ENCODE results near the gene ALKAL2. TPM values are rescaled to one million over a fixed set of nuclear protein-coding genes. Genes with fewer than 3 reads are reported as not detected.

Gene ALKAL2
- total and polyA plus RNA-seq, 2 donors (not counting 1 experiment from before 2014, with no cell fraction given) = 0.17 to 0.58 TPM

DNA sequence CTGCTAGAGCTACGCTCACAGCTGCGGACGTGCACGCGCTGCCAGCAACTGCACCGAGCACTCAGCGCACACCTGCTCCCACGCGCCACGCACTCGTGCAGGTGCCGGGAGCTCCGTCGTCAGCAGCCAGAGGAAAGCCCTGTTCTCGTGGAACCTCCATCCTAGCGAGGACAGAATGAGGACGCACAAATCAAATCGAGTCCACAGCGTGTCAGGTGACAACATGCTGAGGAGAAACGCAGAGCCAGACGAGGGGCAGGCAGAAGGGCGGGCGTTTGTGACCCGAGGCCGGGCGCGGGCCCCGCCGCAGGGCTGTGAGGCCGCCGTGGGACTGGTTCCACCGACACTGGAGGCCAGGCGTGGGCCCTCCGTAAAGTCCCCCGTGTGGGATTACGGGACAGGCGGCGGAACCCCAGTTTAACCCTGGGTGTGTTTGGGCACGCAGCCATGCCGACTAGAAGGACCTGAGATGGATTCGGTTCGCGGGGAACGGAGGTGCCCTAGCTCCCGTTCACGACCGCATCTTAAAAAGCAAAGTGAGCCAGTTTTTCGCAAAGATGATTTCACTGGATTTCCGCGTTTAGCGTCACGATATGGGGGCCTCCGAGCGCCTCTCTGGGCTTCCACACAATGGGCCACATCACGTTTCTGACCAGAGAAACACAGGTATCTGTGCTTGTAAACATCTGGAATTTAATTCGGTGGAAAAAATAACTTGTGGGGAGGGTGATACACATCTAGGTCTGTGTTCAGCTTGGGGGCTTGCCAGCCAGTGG, 26.9 kb upstream of the ALKAL2 start:
- Histone ChIP-seq H3K9ac (ENCODE audit: insufficient read depth, low read length) (no peak overlapping the region), H2AFZ (ENCODE audit: low read length) (no peak overlapping the region), H4K20me1 (ENCODE audit: control insufficient read depth, extremely low read depth, insufficient read depth, low read length) (no peaks in the 10 kb centered on the region), H3K9me3 (ENCODE audit: control insufficient read depth, insufficient read depth, low read depth, low read length) (no peaks in the 10 kb centered on the region), H3K36me3 (ENCODE audit: control insufficient read depth, insufficient read depth, low read length) (no peaks in the 10 kb centered on the region), H3K27me3 (ENCODE audit: control insufficient read depth, insufficient read depth, low read length) (no peaks in the 10 kb centered on the region), H3K4me1 (ENCODE audit: control insufficient read depth, extremely low read depth, insufficient read depth, low read length) (no peaks in the 10 kb centered on the region), H3K27ac (ENCODE audit: insufficient read depth, low read length) (no peak overlapping the region), H3K79me2 (ENCODE audit: control insufficient read depth, insufficient read depth, low read length) (no peaks in the 10 kb centered on the region), H3K4me3 (replicated peaks in 1 of 4; ENCODE audit: control extremely low read depth in 1 of 4, insufficient read depth in 1 of 4, low read depth in 3 of 4, low read length in 4 of 4) (no peak overlapping the region), H3K4me2 (ENCODE audit: extremely low read depth, insufficient read depth, low read length) (no peak overlapping the region)
- no peak for DNase-seq (ENCODE audit: low read depth in 2 of 2)
- TF ChIP-seq CTCF (conservative IDR thresholded peaks at IDR 0.05 in 1 of 2, IDR thresholded peaks at IDR 0.05 in 1 of 2; ENCODE audit: low read depth in 1 of 2, low read length in 2 of 2) (no peak), EZH2 (IDR thresholded peaks at IDR 0.05; ENCODE audit: low read length, missing control alignments) (no peak)

DNA sequence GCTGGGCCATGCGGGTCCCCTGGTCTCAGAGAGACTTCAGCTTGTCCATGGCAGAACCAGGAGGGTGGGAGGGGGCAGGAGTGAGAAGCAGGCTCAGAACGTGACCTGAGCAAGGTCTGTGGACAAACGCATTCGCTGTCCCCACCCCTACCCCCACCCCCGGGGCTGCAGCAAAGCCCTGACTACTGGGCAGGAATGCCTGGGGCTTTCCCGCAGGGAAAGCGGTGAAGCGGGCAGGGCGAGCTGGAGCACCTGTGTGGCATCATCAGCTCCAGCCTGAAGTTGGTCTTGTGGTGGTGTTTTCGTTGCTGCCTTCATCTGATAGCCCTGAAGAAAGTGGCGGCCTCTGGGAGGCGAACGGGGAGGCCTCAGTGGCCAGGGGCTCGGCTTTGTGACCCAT, 26.1 kb upstream of the ALKAL2 start:
- H3K36me3 ChIP-seq (ENCODE audit: control insufficient read depth, insufficient read depth, low read length) = no peaks in the 10 kb centered on the region
- no peak overlapping the region for H3K4me3 ChIP-seq (replicated peaks in 1 of 4; ENCODE audit: control extremely low read depth in 1 of 4, insufficient read depth in 1 of 4, low read depth in 3 of 4, low read length in 4 of 4)
- no peaks in the 10 kb centered on the region for H4K20me1 ChIP-seq (ENCODE audit: control insufficient read depth, extremely low read depth, insufficient read depth, low read length)
- no peak for DNase-seq (ENCODE audit: low read depth in 2 of 2)
- H3K9me3 ChIP-seq (ENCODE audit: control insufficient read depth, insufficient read depth, low read depth, low read length) = no peaks in the 10 kb centered on the region
- H3K4me2 ChIP-seq (ENCODE audit: extremely low read depth, insufficient read depth, low read length) = no peak overlapping the region
- TF ChIP-seq CTCF (conservative IDR thresholded peaks at IDR 0.05 in 1 of 2, IDR thresholded peaks at IDR 0.05 in 1 of 2; ENCODE audit: low read depth in 1 of 2, low read length in 2 of 2) (no peak), EZH2 (IDR thresholded peaks at IDR 0.05; ENCODE audit: low read length, missing control alignments) (no peak)
- H3K4me1 ChIP-seq (ENCODE audit: control insufficient read depth, extremely low read depth, insufficient read depth, low read length) = no peaks in the 10 kb centered on the region
- no peak overlapping the region for H2AFZ ChIP-seq (ENCODE audit: low read length)
- no peaks in the 10 kb centered on the region for H3K27me3 ChIP-seq (ENCODE audit: control insufficient read depth, insufficient read depth, low read length)
- no peaks in the 10 kb centered on the region for H3K79me2 ChIP-seq (ENCODE audit: control insufficient read depth, insufficient read depth, low read length)
- no peak overlapping the region for H3K9ac ChIP-seq (ENCODE audit: insufficient read depth, low read length)
- no peak overlapping the region for H3K27ac ChIP-seq (ENCODE audit: insufficient read depth, low read length)

DNA sequence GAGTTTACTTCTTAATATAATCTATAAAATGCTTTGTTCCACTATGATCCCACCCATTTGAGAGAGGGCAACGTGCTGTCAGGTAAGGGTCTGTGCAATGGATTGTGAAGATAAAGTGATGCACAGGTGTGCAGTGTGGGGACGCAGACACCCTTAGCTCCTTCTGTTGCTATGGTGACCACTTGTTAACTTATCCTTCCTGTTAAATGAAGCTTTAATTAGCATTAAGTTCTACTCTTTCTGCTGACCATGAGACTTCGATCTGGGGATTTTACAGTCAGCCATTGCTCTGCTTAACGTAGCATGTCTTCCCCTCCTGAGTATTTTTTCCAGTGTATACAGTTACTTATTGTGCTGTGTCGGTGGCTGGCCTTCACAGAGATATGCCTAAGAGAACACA, 23.1 kb upstream of the ALKAL2 start:
- TF ChIP-seq CTCF (conservative IDR thresholded peaks at IDR 0.05 in 1 of 2, IDR thresholded peaks at IDR 0.05 in 1 of 2; ENCODE audit: low read depth in 1 of 2, low read length in 2 of 2) = no peak
- no peak for TF ChIP-seq EZH2 (IDR thresholded peaks at IDR 0.05; ENCODE audit: low read length, missing control alignments)
- Histone ChIP-seq H3K4me1 (ENCODE audit: control insufficient read depth, extremely low read depth, insufficient read depth, low read length) (no peaks in the 10 kb centered on the region), H3K4me2 (ENCODE audit: extremely low read depth, insufficient read depth, low read length) (no peak overlapping the region), H3K36me3 (ENCODE audit: control insufficient read depth, insufficient read depth, low read length) (no peaks in the 10 kb centered on the region), H3K27ac (ENCODE audit: insufficient read depth, low read length) (no peak overlapping the region), H4K20me1 (ENCODE audit: control insufficient read depth, extremely low read depth, insufficient read depth, low read length) (no peaks in the 10 kb centered on the region), H2AFZ (ENCODE audit: low read length) (no peak overlapping the region), H3K9me3 (ENCODE audit: control insufficient read depth, insufficient read depth, low read depth, low read length) (no peaks in the 10 kb centered on the region), H3K9ac (ENCODE audit: insufficient read depth, low read length) (no peak overlapping the region), H3K27me3 (ENCODE audit: control insufficient read depth, insufficient read depth, low read length) (no peaks in the 10 kb centered on the region), H3K79me2 (ENCODE audit: control insufficient read depth, insufficient read depth, low read length) (no peaks in the 10 kb centered on the region), H3K4me3 (replicated peaks in 1 of 4; ENCODE audit: control extremely low read depth in 1 of 4, insufficient read depth in 1 of 4, low read depth in 3 of 4, low read length in 4 of 4) (no peak overlapping the region)
- DNase-seq (ENCODE audit: low read depth in 2 of 2) = no peak
